ENCODE data around the gene APBB1IP.
"Not testable (repeated sequence)": the region's sequence is repeated elsewhere in the genome, so short reads cannot be mapped to it uniquely, and the experiment has no call there.

The APBB1IP gene

GRCh38 chr10:26478061-26478460 lies 39.9 kb downstream of the APBB1IP start:
- DNase-seq: no peak

DNA sequence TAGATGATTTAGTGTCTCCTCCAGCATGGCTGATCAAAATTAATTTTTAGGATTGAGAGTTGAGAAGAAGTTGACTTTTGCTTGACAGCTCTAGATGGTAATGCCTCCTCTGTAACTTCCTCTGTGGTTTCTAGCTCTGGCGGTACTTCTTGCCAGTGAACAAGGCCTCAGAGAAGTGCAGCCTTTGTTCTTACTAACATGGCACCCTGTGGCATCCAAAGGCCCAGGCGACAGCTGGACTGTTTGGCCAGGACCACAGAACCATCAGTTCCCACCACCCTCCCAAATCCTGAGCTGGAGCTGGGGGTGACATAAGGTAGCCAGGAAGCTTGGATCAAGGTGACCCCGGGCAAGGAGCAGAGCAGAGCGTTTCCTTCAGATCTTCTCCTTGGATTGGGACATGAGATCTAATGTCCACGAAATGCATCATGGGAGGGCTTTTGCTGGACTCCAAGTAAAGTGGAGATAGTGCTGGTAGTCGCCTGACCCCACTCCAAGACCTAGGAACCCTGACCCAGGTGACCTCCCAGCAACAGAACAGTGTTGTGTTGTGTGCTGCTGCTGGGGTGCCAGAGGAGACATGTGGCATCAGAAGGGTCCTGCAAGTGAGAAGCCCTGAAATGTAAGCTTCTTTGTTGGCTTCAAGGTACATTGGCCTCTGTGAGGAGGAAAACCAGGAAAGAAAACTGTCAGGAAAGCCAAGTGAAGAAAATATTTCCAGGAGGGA lies 41.8 kb downstream of the APBB1IP start:
- DNase-seq: peak; percentile 36

DNA sequence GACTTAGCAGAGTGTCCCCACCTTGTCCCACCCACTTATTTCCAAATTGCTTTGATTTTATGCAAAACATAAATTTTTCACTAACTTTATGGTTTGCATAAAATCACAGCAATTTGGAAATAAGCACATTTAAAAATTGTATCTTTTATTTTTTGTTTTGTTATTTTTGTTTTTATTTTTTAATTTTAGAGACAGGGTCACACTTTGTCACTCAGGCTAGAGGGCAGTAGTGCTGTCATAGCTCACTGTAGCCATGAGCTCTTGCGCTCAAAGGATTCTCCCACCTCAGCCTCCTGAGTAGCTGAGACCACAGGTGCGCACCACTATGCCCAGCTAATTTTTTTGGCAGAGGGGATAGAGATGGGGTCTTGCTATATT lies 43.2 kb downstream of the APBB1IP start:
- no peak for DNase-seq

DNA sequence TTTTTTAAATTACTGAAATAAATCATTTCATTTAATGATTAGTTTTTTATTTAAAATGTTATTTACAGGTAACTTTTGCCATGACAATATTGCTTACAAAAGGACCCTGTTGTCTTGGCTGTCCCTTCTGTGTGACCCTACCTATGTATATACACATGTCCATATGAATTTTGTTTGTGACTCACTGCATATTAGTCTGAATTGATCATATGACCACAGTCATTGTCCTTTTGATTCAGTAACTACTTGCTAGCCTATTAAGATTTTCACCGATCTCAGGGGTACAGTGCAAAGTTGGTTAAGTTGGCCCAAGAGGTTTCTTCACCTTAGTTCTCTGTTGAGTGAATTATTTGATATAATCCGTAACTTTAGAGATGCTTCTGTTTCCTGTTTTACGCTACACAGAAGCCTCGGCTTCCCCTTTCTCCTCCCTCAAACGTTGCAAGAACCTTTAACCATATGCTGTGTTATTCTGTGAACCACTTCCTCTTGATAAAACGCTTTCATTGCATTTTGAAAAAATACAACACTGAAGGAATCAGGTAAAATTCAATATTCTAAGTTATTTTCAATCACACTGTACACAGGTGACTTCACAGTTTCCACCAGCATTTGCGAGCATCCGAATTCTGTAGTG lies 43.9 kb downstream of the APBB1IP start:
- peak; percentile 41 for DNase-seq

GRCh38 chr10:26483554-26483953 lies 45.4 kb downstream of the APBB1IP start:
- DNase-seq: no peak

DNA sequence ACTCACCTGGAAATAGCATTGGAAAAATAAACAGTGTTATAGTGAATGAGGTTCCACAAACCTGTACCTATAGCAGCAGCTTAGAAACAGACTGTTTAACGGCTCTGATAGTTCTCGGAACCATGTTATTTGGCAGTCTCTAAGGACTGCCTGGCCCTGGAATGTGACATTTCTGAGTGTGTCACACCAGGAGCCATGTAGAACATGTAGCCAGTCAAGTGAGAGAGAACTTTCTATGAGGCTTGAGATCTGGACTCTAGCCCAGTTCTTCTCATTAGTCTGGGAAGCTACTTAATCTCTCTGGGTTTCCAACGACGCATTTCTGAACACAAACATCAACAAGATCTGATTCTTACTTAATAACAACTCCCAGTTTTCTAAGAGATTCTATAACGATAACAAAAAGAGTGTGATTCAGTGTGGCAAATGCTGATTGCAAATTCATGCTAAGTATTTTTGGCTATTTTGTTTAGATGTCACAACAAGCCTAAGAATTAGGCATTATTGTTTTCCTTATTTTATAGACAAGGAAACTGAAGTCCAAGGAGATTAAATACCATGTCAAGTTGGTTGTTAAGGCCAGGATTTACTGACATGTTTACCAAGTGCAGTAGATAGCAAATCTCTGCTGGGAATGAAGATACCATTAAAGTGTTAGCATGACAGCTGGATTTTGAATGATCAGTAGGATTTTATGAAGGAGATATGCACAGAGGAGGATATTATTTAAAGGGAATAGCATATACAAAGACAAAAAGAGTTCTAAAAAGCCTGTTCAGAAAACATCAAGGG lies 47.2 kb downstream of the APBB1IP start:
- no peak for DNase-seq

GRCh38 chr10:26486304-26486703 lies 48.2 kb downstream of the APBB1IP start:
- DNase-seq: no peak

GRCh38 chr10:26486990-26487850 lies 49.1 kb downstream of the APBB1IP start:
- DNase-seq: peak; percentile 58

- DNase-seq: no peak
Measured at GRCh38 chr10:26488344-26488743, 50.2 kb downstream of the APBB1IP start.

GRCh38 chr10:26489081-26489480 lies 50.9 kb downstream of the APBB1IP start:
- DNase-seq: no peak

DNA sequence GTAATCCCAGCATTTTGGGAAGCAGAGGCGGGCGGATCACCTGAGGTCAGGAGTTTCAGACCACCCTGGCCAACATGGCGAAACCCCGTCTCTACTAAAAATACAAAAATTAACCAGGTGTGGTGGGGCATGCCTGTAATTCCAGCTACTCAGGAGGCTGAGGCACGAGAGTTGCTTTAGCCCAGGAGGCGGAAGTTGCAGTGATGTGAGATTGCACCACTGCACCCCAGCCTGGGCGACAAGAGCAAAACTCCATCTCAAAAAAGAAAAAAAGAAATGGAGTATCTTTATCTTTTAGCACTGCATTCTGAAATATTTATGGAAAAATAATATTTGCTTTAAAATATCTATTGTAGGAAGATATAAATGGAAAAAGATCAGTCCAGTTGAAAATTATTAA lies 52.2 kb downstream of the APBB1IP start:
- DNase-seq: not testable (repeated sequence)

GRCh38 chr10:26491276-26491675 lies 53.1 kb downstream of the APBB1IP start:
- no peak for DNase-seq

DNA sequence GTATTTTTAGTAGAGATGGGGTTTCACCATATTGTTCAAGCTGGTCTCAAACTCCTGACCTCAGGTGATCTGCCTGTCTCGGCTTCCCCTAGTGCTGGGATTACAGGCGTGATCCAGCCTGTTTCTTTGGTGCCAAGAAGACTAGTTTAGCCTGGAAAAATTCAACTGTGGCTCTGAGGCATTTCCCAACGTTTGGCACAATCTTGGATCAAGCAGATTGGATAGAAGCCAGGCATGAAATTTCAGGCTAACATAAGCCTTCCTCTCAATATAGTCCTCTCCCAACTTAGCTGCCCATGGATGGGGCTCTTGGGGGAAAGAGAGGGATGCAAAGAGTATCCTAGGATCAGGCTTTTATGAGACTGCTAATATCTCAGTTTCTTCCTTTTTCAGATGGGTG lies 53.8 kb downstream of the APBB1IP start:
- no peak for DNase-seq

DNA sequence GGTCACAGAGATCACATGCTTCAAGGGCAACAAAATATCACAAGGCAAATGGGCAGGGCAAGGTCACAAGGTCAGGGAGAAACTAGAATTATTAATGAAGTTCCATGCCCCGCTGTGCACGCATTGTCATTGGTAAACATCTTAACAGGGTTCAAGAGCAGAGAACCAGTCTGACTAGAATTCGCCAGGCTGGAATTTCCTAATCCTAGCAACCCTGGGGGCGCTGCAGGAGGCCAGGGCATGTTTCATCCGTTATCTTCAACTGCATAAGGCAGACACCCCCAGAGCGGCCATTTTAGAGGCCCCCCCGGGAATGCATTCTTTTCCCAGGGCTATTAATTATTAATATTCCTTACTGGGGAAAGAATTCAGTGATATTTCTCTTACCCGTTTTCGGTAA lies 54.6 kb downstream of the APBB1IP start:
- not testable (repeated sequence) for DNase-seq

- no peak for DNase-seq
Measured at GRCh38 chr10:26494018-26494417, 55.9 kb downstream of the APBB1IP start.

DNA sequence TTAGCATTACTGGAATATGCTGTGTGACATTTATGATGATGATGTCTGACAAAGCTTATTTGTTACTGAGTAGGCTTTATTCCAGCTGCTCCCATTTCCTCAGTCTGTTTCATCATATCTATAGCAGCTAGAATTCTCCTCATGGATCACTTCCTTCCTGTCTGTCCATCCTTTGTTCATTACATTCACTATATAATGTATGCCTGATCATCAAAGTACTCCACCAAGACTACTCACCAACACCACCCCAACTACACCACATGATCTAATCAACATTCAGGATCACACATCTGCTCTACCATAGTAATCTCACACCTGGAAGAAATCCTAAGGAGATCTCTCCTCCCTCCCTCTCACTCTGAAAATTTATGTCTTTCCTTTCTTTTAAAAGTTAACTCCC lies 61.3 kb downstream of the APBB1IP start:
- DNase-seq: no peak

DNA sequence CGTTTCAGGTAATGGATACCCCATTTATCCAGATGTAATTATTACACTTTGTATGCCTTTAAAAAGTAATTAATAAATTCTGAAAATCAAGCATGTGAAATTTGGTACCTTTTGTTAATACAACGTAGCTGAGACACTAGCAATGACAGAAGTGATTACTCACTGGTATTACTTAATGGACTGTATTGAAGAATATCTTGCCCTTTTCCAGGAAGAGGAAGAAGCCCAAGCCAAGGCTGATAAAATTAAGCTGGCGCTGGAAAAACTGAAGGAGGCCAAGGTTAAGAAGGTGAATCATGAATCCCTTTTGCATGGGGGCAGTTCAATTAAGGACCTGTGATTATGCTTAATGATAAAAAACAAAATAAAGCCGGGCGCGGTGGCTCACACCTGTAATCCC lies 64.8 kb downstream of the APBB1IP start:
- no peak for DNase-seq

GRCh38 chr10:26503911-26504310 lies 65.8 kb downstream of the APBB1IP start:
- DNase-seq: no peak

DNA sequence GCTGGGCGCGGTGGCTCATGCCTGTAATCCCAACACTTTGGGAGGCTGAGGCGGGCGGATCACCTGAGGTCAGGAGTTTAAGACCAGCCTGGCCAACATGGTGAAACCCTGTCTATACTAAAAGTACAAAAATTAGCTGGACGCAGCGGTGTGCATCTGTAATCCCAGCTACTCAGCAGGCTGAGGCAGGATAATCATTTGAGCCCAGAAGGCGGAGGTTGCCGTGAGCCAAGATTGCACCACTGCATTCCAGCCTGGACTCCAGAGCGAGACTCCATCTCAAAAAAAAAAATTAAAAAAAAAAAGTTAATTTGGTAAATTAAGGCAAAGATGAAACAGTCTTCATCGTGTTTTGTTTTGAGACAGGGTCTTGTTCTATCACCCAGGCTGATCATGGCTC lies 66.3 kb downstream of the APBB1IP start:
- DNase-seq: not testable (repeated sequence)

DNA sequence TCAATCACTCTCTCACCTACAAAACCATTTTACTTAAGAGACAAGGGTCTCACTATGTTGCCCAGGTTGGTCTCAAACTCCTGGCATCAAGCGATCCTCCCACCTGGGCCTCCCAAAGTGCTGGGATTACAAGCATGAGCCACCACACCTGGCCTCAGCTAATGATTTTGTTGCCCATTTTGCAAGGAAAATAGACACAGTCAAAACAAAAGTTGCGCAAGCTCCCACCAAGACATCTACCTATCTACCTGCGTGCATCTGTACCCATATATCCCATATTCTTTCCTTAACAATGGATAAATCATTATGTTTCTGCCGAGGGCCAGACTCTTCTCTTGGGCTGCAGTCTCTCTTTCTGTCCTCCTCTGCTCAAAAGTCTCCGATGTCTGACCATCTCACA lies 67.3 kb downstream of the APBB1IP start:
- DNase-seq: no peak

DNA sequence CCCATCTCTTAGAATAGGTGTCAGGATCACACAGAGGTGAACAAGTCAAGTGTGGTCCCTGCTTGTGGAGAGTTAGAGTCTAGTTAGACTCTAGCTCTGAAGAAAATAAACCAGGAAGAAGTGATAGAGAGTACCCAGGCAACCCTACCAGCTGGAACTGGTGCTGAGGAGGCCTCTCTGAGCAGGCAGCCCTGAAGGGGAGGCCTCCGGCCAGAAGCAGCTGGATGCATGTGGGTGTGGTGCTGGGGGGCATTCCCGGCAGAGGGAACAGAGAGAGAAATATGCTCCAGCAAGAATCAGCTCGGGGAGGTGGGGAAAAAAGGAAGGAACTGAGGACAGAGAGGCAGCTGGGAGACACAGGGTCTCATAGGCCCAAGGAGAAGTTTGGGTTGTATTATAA lies 68.6 kb downstream of the APBB1IP start:
- no peak for DNase-seq

DNA sequence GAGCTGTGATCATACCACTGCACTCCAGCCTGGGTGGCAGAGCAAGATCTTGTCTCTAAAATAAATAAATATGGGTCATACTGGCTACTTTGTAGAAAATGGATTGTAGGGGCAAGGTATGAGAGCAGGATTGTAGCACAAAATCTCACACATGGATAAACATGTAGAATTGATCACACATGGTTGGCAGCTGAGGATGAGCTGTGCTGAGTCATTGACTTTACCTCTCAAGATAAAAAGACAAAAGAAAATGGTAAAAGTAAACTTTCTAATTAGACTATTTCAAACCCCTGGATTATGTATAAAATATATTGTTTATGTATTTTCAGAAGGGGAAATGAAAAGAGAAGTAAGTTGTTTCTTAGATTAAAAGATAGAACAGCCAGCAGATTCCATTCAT lies 69.3 kb downstream of the APBB1IP start:
- no peak for DNase-seq

GRCh38 chr10:26508016-26508415 lies 69.9 kb downstream of the APBB1IP start:
- no peak for DNase-seq

Data from activated gamma-delta T cell treated with Interleukin-2 at 50 U/mL for 16 hours (primary cell).